PC-3 (cell line): ENCODE data around the gene SDF2L1. TPM values are rescaled to one million over a fixed set of nuclear protein-coding genes. Genes with fewer than 3 reads are reported as not detected.
"Not testable (repeated sequence)": the region's sequence is repeated elsewhere in the genome, so short reads cannot be mapped to it uniquely, and the experiment has no call there.

ENCODE experiments used
- ATAC-seq: fragments of 200-7000 bp; cut with Tn5 transposase; 2 replicates; pipeline ENCODE4 v1.9.1; 2020; ENCODE audit warnings: mild to moderate bottlenecking, moderate library complexity
- BruUV-seq: library from RNA; stranded (reverse); fragments of 400-500 nt; replicated peaks from 2 replicates; lab custom pipeline; 2021; lab: Mats Ljungman, UMichigan
- CTCF ChIA-PET: fragments of 300-600 bp; sonication (Branson Sonifier 250); formaldehyde crosslinking; loops from one replicate; lab custom pipeline; 2022; ENCODE audit warnings: antibody characterized with exemption; lab: Charles Lee
- POLR2A ChIA-PET: fragments of 300-600 bp; sonication (Branson Sonifier 250); formaldehyde crosslinking; loops from one replicate; lab custom pipeline; 2022; ENCODE audit warnings: antibody characterized with exemption; ENCODE audit not compliant: unreplicated experiment; lab: Charles Lee
- DNase-seq: peaks from one replicate; pipeline ENCODE4 v3.0.0-alpha.2; 2015
- H2AFZ ChIP-seq: fragments of 300-600 bp; sonication (generic); 2 replicates; pipeline ENCODE4 v1.6.0; 2016; ENCODE audit warnings: antibody characterized with exemption, low read length
- H3F3A ChIP-seq: fragments of 300-600 bp; sonication (generic); one replicate; pipeline ENCODE4 v1.6.0; 2017; ENCODE audit warnings: antibody characterized with exemption, low read length, control low read depth, mild to moderate bottlenecking; ENCODE audit not compliant: unreplicated experiment
- H3K27ac ChIP-seq: fragments of 300-600 bp; sonication (generic); 2 replicates; pipeline ENCODE4 v1.5.1; 2016; ENCODE audit warnings: mild to moderate bottlenecking, low read length
- H3K27me3 ChIP-seq: fragments of 300-600 bp; sonication (generic); 2 replicates; pipeline ENCODE4 v1.6.1; 2016; ENCODE audit warnings: low read length, mixed read lengths
- H3K36me3 ChIP-seq: fragments of 300-600 bp; sonication (generic); 2 replicates; pipeline ENCODE4 v1.6.1; 2016; ENCODE audit warnings: low read depth, mixed run types, low read length, mixed read lengths
- H3K4me1 ChIP-seq: fragments of 300-600 bp; sonication (generic); 2 replicates; pipeline ENCODE4 v1.5.1; 2016; ENCODE audit warnings: low read length; ENCODE audit not compliant: insufficient read depth
- H3K4me2 ChIP-seq: fragments of 300-600 bp; sonication (generic); 2 replicates; pipeline ENCODE4 v1.6.0; 2016; ENCODE audit warnings: low read length
- H3K4me3 ChIP-seq: fragments of 300-600 bp; sonication (generic); 2 replicates; pipeline ENCODE4 v1.5.1; 2016; ENCODE audit warnings: mild to moderate bottlenecking, low read length, mixed read lengths
- H3K79me2 ChIP-seq: fragments of 300-600 bp; sonication (generic); 2 replicates; pipeline ENCODE4 v1.6.1; 2017; ENCODE audit warnings: low read length, mixed read lengths
- H3K9ac ChIP-seq: fragments of 300-600 bp; sonication (generic); 2 replicates; pipeline ENCODE4 v1.6.0; 2016; ENCODE audit warnings: mild to moderate bottlenecking, low read length
- H3K9me2 ChIP-seq: fragments of 300-600 bp; sonication (generic); replicated peaks from 2 replicates; pipeline ENCODE4 v1.6.1; 2016; ENCODE audit warnings: mixed run types, low read length, mixed read lengths
- H3K9me3 ChIP-seq: fragments of 300-600 bp; sonication (generic); 2 replicates; pipeline ENCODE4 v1.6.1; 2016; ENCODE audit warnings: low read length, mixed read lengths
- H4K20me1 ChIP-seq: fragments of 300-600 bp; sonication (generic); 2 replicates; pipeline ENCODE4 v1.6.1; 2016; ENCODE audit warnings: low read length, mixed read lengths
- EZH2 ChIP-seq: fragments of 300-600 bp; sonication (generic); IDR thresholded peaks from one replicate; pipeline ENCODE4 v1.6.1; 2017; ENCODE audit warnings: antibody characterized with exemption, mild to moderate bottlenecking, low read length; ENCODE audit not compliant: unreplicated experiment
- intact Hi-C: fragments of 100-400 bp; cut with micrococcal nuclease; formaldehyde crosslinking; loops from 2 replicates; pipeline ENCODE4 v1.9.0; 2023
- total RNA-seq: library from RNA; depleted of rRNA; stranded (reverse); fragments of >200 nt; gene quantifications from 2 replicates; pipeline ENCODE4 v1.2.3, GENCODE V29; 2014
- TF ChIP-seq, protein P1 (sequence below): fragments of 300-600 bp; sonication (generic); conservative IDR thresholded peaks from 2 replicates; pipeline ENCODE4 v1.5.1; 2017; ENCODE audit warnings: antibody characterized with exemption, low read depth, mild to moderate bottlenecking, low read length

Gene SDF2L1
- total RNA-seq, 1 experiment from 2014 or later: 180 TPM

DNA sequence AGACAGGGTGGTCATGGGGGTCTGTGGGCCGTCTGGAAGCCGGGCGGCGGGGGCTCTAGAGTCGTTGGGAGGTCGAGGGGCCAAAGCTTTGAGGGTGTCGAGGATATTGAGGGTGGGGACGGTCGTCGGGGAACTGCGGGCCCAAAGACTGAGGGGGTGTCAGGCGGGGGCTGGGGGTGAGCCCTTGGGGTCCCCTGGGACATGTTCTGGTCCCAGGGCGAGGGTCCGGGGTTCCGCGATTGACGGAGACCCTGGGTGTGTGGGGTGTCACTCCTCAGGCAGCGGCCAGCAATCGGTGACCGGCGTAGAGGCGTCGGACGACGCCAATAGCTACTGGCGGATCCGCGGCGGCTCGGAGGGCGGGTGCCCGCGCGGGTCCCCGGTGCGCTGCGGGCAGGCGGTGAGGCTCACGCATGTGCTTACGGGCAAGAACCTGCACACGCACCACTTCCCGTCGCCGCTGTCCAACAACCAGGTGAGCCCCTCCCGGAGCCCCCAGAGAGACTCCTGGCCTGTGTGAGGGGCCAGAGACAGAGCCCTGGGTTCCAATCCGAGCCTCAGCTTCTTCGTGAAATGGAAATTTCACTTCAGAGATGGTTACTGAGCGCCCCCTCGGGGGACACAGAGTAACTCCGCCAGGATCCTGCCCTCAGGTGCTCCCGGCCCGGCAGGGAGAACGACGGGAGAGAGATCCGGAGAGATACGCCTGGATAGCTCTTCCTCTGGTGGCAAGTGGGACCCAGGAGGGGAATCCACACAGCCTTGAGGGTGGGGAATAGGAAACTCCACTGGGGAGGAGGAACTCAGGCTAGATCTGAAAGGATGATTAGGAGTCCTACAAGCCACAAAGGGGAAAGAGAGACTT is 714 bp downstream of the SDF2L1 start:
- Histone ChIP-seq H3K27me3 (no peaks in the 10 kb centered on the region), H2AFZ (peak overlapping the region; percentile 84), H4K20me1 (peaks cover 6% of the 10 kb centered on the region; the same call in 1 of the 2 replicates), H3K27ac (peak overlapping the region; percentile 65), H3K4me3 (peak overlapping the region; percentile 88), H3K9me2 (no peaks in the 10 kb centered on the region), H3K9ac (peak overlapping the region; percentile 97), H3K4me1 (peaks cover 15% of the 10 kb centered on the region), H3K79me2 (peaks cover 19% of the 10 kb centered on the region), H3F3A (no peaks in the 10 kb centered on the region), H3K36me3 (no peaks in the 10 kb centered on the region), H3K9me3 (no peaks in the 10 kb centered on the region), H3K4me2 (peak overlapping the region; percentile 100)
- DNase-seq: peak; percentile 69
- ChIA-PET POLR2A (interaction anchor here (0.5 to 1.0 kb wide), 4 partner anchors 14 to 1618 kb away, joined by 3 to 10 read pairs (median 8); partner anchors contain the start of gene YDJC), CTCF (interaction anchor here (2.1 kb wide), 1 partner anchor 13 kb away, joined by 15 read pairs; the partner anchor contains the start of gene YDJC)
- intact Hi-C loops: no loop called here
- no TSS peak for BruUV-seq
- ATAC-seq: peak; percentile 7; the same call in 1 of the 2 replicates
- TF ChIP-seq EZH2: no peak
- TF ChIP-seq, protein P1, sequence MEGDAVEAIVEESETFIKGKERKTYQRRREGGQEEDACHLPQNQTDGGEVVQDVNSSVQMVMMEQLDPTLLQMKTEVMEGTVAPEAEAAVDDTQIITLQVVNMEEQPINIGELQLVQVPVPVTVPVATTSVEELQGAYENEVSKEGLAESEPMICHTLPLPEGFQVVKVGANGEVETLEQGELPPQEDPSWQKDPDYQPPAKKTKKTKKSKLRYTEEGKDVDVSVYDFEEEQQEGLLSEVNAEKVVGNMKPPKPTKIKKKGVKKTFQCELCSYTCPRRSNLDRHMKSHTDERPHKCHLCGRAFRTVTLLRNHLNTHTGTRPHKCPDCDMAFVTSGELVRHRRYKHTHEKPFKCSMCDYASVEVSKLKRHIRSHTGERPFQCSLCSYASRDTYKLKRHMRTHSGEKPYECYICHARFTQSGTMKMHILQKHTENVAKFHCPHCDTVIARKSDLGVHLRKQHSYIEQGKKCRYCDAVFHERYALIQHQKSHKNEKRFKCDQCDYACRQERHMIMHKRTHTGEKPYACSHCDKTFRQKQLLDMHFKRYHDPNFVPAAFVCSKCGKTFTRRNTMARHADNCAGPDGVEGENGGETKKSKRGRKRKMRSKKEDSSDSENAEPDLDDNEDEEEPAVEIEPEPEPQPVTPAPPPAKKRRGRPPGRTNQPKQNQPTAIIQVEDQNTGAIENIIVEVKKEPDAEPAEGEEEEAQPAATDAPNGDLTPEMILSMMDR: peak; percentile 65

DNA sequence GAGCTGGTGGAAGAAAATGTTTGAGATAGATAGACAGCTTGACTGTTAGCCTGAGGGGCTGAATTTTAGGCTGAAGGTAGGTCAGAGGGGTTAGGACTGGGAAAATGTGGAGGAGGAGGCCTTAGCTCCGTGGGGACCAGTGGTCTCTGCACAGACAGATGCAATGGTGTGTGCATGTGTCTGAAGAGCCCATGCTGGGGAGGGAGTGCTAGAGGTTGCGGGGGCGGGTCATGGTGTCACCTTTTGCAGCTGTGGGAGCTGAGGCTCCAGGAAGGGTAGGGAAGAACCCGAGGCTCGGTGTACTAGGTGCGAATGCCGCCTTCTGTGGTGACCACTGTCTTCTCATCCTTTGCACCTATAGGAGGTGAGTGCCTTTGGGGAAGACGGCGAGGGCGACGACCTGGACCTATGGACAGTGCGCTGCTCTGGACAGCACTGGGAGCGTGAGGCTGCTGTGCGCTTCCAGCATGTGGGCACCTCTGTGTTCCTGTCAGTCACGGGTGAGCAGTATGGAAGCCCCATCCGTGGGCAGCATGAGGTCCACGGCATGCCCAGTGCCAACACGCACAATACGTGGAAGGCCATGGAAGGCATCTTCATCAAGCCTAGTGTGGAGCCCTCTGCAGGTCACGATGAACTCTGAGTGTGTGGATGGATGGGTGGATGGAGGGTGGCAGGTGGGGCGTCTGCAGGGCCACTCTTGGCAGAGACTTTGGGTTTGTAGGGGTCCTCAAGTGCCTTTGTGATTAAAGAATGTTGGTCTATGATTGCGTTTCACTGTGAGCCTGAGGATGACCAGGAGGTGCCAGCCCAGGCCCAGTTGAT is 1.6 kb downstream of the SDF2L1 start:
- DNase-seq (no peak), ATAC-seq (no peak)
- H3K9me3 ChIP-seq: no peaks in the 10 kb centered on the region
- POLR2A ChIA-PET: interaction anchor here (0.5 kb wide), 1 partner anchor 64 kb away, joined by 10 read pairs; no protein-coding TSS in a partner anchor
- no peak overlapping the region for H2AFZ ChIP-seq
- H3K9me2 ChIP-seq: no peaks in the 10 kb centered on the region
- intact Hi-C loops: no loop called here
- H3F3A ChIP-seq: no peaks in the 10 kb centered on the region
- peaks cover 15% of the 10 kb centered on the region for H3K4me1 ChIP-seq
- peaks cover 19% of the 10 kb centered on the region for H3K79me2 ChIP-seq
- peaks cover 6% of the 10 kb centered on the region; the same call in 1 of the 2 replicates for H4K20me1 ChIP-seq
- H3K4me2 ChIP-seq: peak overlapping the region; percentile 100
- H3K4me3 ChIP-seq: peak overlapping the region; percentile 88
- no peaks in the 10 kb centered on the region for H3K27me3 ChIP-seq
- H3K9ac ChIP-seq: peak overlapping the region; percentile 97
- CTCF ChIA-PET: no interaction called here
- no peak overlapping the region for H3K27ac ChIP-seq
- no peak for TF ChIP-seq EZH2
- TF ChIP-seq, protein P1: peak; percentile 32; the same call in 1 of the 2 replicates
- TSS peak; percentile 32 for BruUV-seq
- H3K36me3 ChIP-seq: no peaks in the 10 kb centered on the region

DNA sequence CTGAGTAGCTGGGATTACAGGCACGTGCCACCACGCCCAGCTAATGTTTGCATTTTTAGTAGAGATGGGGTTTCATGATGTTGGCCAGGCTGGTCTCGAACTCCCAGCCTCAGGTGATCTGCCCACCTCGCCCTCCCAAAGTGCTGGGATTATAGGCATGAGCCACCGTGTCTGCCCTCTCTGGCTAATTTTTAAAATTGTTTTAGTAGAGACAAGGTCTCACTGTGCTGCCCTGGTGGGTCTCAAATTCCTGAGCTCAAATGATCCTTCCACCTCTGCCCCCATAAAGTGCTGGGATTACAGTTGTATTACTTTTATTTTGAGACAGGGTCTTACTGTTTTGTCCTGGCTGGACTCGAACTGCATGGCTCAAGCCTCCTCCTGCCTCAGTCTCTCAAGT is 3.4 kb downstream of the SDF2L1 start:
- intact Hi-C loops, H3K4me2 ChIP-seq, DNase-seq, ATAC-seq, H3K27ac ChIP-seq, H3K9me3 ChIP-seq, BruUV-seq, CTCF ChIA-PET, H3K27me3 ChIP-seq, H3K36me3 ChIP-seq, H4K20me1 ChIP-seq, H3K9me2 ChIP-seq, H2AFZ ChIP-seq, POLR2A ChIA-PET, H3F3A ChIP-seq, H3K9ac ChIP-seq, H3K4me3 ChIP-seq: not testable (repeated sequence)
- H3K79me2 ChIP-seq: peaks cover 19% of the 10 kb centered on the region
- peaks cover 15% of the 10 kb centered on the region for H3K4me1 ChIP-seq
